Lung (tissue), 12 donors: ENCODE measurements around the gene PRKG1. TPM values are rescaled to one million over a fixed set of nuclear protein-coding genes. Genes with fewer than 3 reads are reported as not detected.

ENCODE experiments used
- ATAC-seq: fragments of 200-7000 bp; cut with Tn5 transposase; one replicate; pipeline ENCODE4 v1.9.1; 2020; ENCODE audit warnings: moderate number of reproducible peaks; ENCODE audit not compliant: insufficient read depth, low FRiP score
- DNase-seq, 3 donors: peaks; one replicate each; pipeline ENCODE4 v3.0.0-alpha.2; 2013 to 2017
- H3K27ac ChIP-seq, 2 donors: one replicate each; pipeline ENCODE4 v1.5.1; 2013; ENCODE audit warnings: mild to moderate bottlenecking in 2 of 2, moderate library complexity in 2 of 2, control low read depth in 1 of 2, inconsistent platforms in 1 of 2, low read depth in 1 of 2, low read length in 1 of 2
- H3K27me3 ChIP-seq, 3 donors: one replicate each; pipeline ENCODE4 v1.5.1; 2013; ENCODE audit warnings: low read length in 2 of 3; ENCODE audit not compliant: control insufficient read depth in 3 of 3, insufficient read depth in 3 of 3
- H3K36me3 ChIP-seq, 4 donors: one replicate each; pipeline ENCODE4 v1.5.1; 2013; ENCODE audit warnings: low read length in 4 of 4, mild to moderate bottlenecking in 1 of 4, moderate library complexity in 1 of 4; ENCODE audit not compliant: control insufficient read depth in 4 of 4, insufficient read depth in 4 of 4
- H3K4me1 ChIP-seq, 5 donors: one replicate each; pipeline ENCODE4 v1.5.1; 2013; ENCODE audit warnings: low read length in 5 of 5, mild to moderate bottlenecking in 2 of 5, moderate library complexity in 1 of 5; ENCODE audit not compliant: control insufficient read depth in 5 of 5, insufficient read depth in 5 of 5
- H3K4me3 ChIP-seq: one replicate; pipeline ENCODE4 v1.5.1; 2013; ENCODE audit warnings: mild to moderate bottlenecking, control low read depth, moderate library complexity
- H3K9ac ChIP-seq, 2 donors: one replicate each; pipeline ENCODE4 v1.5.1; 2013; ENCODE audit warnings: low read length in 2 of 2, control low read depth in 1 of 2; ENCODE audit not compliant: insufficient read depth in 1 of 2
- H3K9me3 ChIP-seq, 4 donors: one replicate each; pipeline ENCODE4 v1.5.1; 2013; ENCODE audit warnings: low read length in 3 of 4, mild to moderate bottlenecking in 1 of 4, moderate library complexity in 1 of 4; ENCODE audit not compliant: control insufficient read depth in 4 of 4, insufficient read depth in 3 of 4
- CTCF ChIP-seq: IDR thresholded peaks from 2 replicates; pipeline ENCODE4 v1.5.1; 2012; ENCODE audit warnings: mild to moderate bottlenecking; ENCODE audit errors: control extremely low read depth, extremely low read depth
- WGBS, 2 donors: extraction: QIAGEN DNeasy Blood & Tissue Kit; methylation state at CpG; one replicate each; pipeline ENCODE4 v1.1.7; 2013; 5-methylcytosine and 5-hydroxymethylcytosine counted together
- polyA plus RNA-seq, 2 donors: library from polyadenylated mRNA; stranded (reverse); fragments of 200-250 nt; gene quantifications; one replicate each; pipeline ENCODE4 v1.2.1, GENCODE V29; 2013
- total RNA-seq, 2 donors: library from RNA; depleted of rRNA in 1 of 2; stranded (reverse); fragments of >200 nt in 1 of 2; gene quantifications; one replicate each; pipeline ENCODE4 v1.2.1, GENCODE V29; 2014 to 2021
- donor health status: control.
- donor health status: control.
- donor health status: Bipolar disorder and iron deficiency.
- donor health status: healthy.
- donor health status: DM: yes; HTN: yes; CAD: no.

Gene PRKG1
- total and polyA plus RNA-seq, 4 donors = 2.1 to 50.8 (median 15.1) TPM

GRCh38 chr10:51119441-51119840, 45.2 kb downstream of the PRKG1 start:
- ATAC-seq = no peak
- Histone ChIP-seq H3K4me3 (no peak overlapping the region), H3K9me3 (no peaks in the 10 kb centered on the region), H3K36me3 (no peaks in the 10 kb centered on the region), H3K27ac (no peak overlapping the region), H3K4me1 (peaks cover 0 to 13% (median 0%) of the 10 kb centered on the region in 5 donors), H3K9ac (no peak overlapping the region), H3K27me3 (no peaks in the 10 kb centered on the region)
- TF ChIP-seq CTCF = no peak
- DNase-seq = no peak
- 87 to 88% methylated on average over 1 of the region's 1 CpG for WGBS, 2 donors

GRCh38 chr10:51121861-51122260, 47.6 kb downstream of the PRKG1 start:
- DNase-seq (no peak), ATAC-seq (no peak)
- H3K9ac ChIP-seq = no peak overlapping the region
- H3K36me3 ChIP-seq = no peaks in the 10 kb centered on the region
- no peaks in the 10 kb centered on the region for H3K27me3 ChIP-seq
- H3K9me3 ChIP-seq = no peaks in the 10 kb centered on the region
- H3K4me3 ChIP-seq = no peak overlapping the region
- peaks cover 0 to 8% (median 0%) of the 10 kb centered on the region in 5 donors for H3K4me1 ChIP-seq
- 86 to 96% methylated on average over 4 of the region's 4 CpGs for WGBS, 2 donors
- no peak overlapping the region for H3K27ac ChIP-seq
- TF ChIP-seq CTCF = no peak

GRCh38 chr10:51124852-51125251, 50.6 kb downstream of the PRKG1 start:
- WGBS, 2 donors = 92 to 97% methylated on average over 1 of the region's 1 CpG
- no peaks in the 10 kb centered on the region for H3K4me1 ChIP-seq
- TF ChIP-seq CTCF = no peak

GRCh38 chr10:51125518-51125917, 51.2 kb downstream of the PRKG1 start:
- DNase-seq = no peak
- Histone ChIP-seq H3K27ac (no peak overlapping the region), H3K9me3 (no peaks in the 10 kb centered on the region), H3K9ac (no peak overlapping the region), H3K27me3 (no peaks in the 10 kb centered on the region), H3K4me1 (no peaks in the 10 kb centered on the region), H3K36me3 (no peaks in the 10 kb centered on the region), H3K4me3 (no peak overlapping the region)
- WGBS, 2 donors = 98% methylated on average over 2 of the region's 2 CpGs
- no peak for TF ChIP-seq CTCF
- no peak for ATAC-seq

More at GRCh38 chr10:51124852-51125251, 50.6 kb downstream of the PRKG1 start:
- H3K4me3 ChIP-seq = no peak overlapping the region
- H3K9ac ChIP-seq = no peak overlapping the region
- H3K9me3 ChIP-seq = no peaks in the 10 kb centered on the region
- no peaks in the 10 kb centered on the region for H3K27me3 ChIP-seq
- ATAC-seq (no peak), DNase-seq (no peak)
- H3K27ac ChIP-seq = no peak overlapping the region
- H3K36me3 ChIP-seq = no peaks in the 10 kb centered on the region
